Measurements from ENCODE around the gene APOB. TPM values are rescaled to one million over a fixed set of nuclear protein-coding genes. Genes with fewer than 3 reads are reported as not detected.

APOB gene
- total and polyA plus RNA-seq, 3 experiments from 2014 or later, result not detected

GRCh38 chr2:20965221-20965620, 78.7 kb downstream of the APOB start:
- H3K27ac ChIP-seq (ENCODE audit: low read depth, low read length), result no peak overlapping the region
- H3K27me3 ChIP-seq (ENCODE audit: insufficient read depth, low read length, poor library complexity, severe bottlenecking), result no peaks in the 10 kb centered on the region
- no peak overlapping the region for H3K27ac Mint-ChIP-seq
- H3K36me3 ChIP-seq (ENCODE audit: insufficient read depth, low read length), result no peaks in the 10 kb centered on the region
- H3K4me3 ChIP-seq (ENCODE audit: low read length), result no peak overlapping the region
- no peaks in the 10 kb centered on the region for H3K4me1 ChIP-seq (ENCODE audit: insufficient read depth, low read length)
- CTCF ChIA-PET, result interaction anchor here (6.3 kb wide), 1 partner anchor 304 kb away, joined by 105 read pairs; no protein-coding TSS in a partner anchor
- no peak overlapping the region for H3K4me3 Mint-ChIP-seq
- no peaks in the 10 kb centered on the region for H3K4me1 Mint-ChIP-seq
- no peaks in the 10 kb centered on the region for H3K36me3 Mint-ChIP-seq
- H3K9me3 Mint-ChIP-seq, result peaks cover 0 to 2% (median 0%) of the 10 kb centered on the region in 5 donors
- H3K9me3 ChIP-seq (ENCODE audit: low read length), result no peaks in the 10 kb centered on the region
- no peak for DNase-seq
- POLR2A ChIA-PET, result no interaction called here
- H3K27me3 Mint-ChIP-seq, result peaks cover 7 to 45% of the 10 kb centered on the region in 2 donors

GRCh38 chr2:20963867-20964266, 80.0 kb downstream of the APOB start:
- ChIA-PET POLR2A (no interaction called here), CTCF (interaction anchor here (0.8 to 6.3 kb wide), 15 partner anchors 7 to 520 kb away, joined by 3 to 105 read pairs (median 4); partner anchors contain the start of gene HS1BP3)
- Histone ChIP-seq H3K4me3 (ENCODE audit: low read length) (no peak overlapping the region), H3K27ac (ENCODE audit: low read depth, low read length) (no peak overlapping the region), H3K4me1 (ENCODE audit: insufficient read depth, low read length) (no peaks in the 10 kb centered on the region), H3K9me3 (ENCODE audit: low read length) (no peaks in the 10 kb centered on the region), H3K27me3 (ENCODE audit: insufficient read depth, low read length, poor library complexity, severe bottlenecking) (no peaks in the 10 kb centered on the region), H3K36me3 (ENCODE audit: insufficient read depth, low read length) (no peaks in the 10 kb centered on the region)
- no peak overlapping the region for H3K4me3 Mint-ChIP-seq
- no peak for DNase-seq
- no peaks in the 10 kb centered on the region for H3K36me3 Mint-ChIP-seq
- peaks cover 0 to 2% (median 0%) of the 10 kb centered on the region in 5 donors for H3K9me3 Mint-ChIP-seq
- H3K4me1 Mint-ChIP-seq, result no peaks in the 10 kb centered on the region
- H3K27ac Mint-ChIP-seq, result no peak overlapping the region
- peaks cover 7 to 41% of the 10 kb centered on the region in 2 donors for H3K27me3 Mint-ChIP-seq

DNA sequence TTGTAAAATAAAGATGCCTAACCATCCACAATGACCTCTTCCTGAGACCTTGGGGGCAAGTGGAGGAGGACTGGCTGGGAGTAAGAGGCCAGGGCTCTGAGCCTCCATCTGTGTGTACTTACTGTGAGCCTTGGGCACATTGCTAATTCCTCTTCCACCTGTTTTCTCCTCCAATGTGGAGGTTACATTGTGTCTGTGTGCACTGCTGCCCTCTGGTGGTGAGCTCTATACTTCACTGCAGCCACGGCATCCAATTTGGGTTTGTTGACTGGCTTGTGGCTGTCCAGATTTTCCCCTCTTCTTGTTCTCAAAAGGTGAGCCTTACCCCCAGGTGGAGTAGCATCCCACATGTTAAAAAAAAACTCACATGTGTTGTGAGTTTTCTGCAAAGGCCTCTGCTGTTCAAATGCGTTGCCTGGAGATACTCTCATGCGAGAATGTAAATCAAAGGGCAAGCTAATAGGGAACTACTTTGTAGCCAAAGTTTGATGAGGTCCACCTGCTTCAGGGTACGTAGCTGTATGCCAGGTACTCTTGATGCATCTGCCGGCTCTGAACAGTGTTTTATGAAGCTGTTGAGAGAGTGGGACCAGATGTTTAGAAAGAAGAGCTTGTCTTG, 80.8 kb downstream of the APOB start:
- H3K4me3 ChIP-seq (ENCODE audit: low read length), result no peak overlapping the region
- H3K27me3 ChIP-seq (ENCODE audit: insufficient read depth, low read length, poor library complexity, severe bottlenecking), result no peaks in the 10 kb centered on the region
- H3K36me3 ChIP-seq (ENCODE audit: insufficient read depth, low read length), result no peaks in the 10 kb centered on the region
- H3K4me1 ChIP-seq (ENCODE audit: insufficient read depth, low read length), result no peaks in the 10 kb centered on the region
- H3K4me1 Mint-ChIP-seq, result no peaks in the 10 kb centered on the region
- POLR2A ChIA-PET, result no interaction called here
- H3K27ac Mint-ChIP-seq, result no peak overlapping the region
- H3K9me3 ChIP-seq (ENCODE audit: low read length), result no peaks in the 10 kb centered on the region
- peaks cover 7 to 43% of the 10 kb centered on the region in 2 donors for H3K27me3 Mint-ChIP-seq
- peaks cover 0 to 2% (median 0%) of the 10 kb centered on the region in 5 donors for H3K9me3 Mint-ChIP-seq
- H3K4me3 Mint-ChIP-seq, result no peak overlapping the region
- H3K27ac ChIP-seq (ENCODE audit: low read depth, low read length), result no peak overlapping the region
- CTCF ChIA-PET, result interaction anchor here (0.7 to 6.3 kb wide), 17 partner anchors 8 to 521 kb away, joined by 3 to 105 read pairs (median 4); partner anchors contain the start of gene HS1BP3
- DNase-seq, result peak; percentile 33 to 62 (median 45)
- no peaks in the 10 kb centered on the region for H3K36me3 Mint-ChIP-seq

GRCh38 chr2:20961858-20962257, 82.0 kb downstream of the APOB start:
- Histone ChIP-seq H3K27me3 (ENCODE audit: insufficient read depth, low read length, poor library complexity, severe bottlenecking) (no peaks in the 10 kb centered on the region), H3K36me3 (ENCODE audit: insufficient read depth, low read length) (no peaks in the 10 kb centered on the region), H3K9me3 (ENCODE audit: low read length) (no peaks in the 10 kb centered on the region), H3K4me1 (ENCODE audit: insufficient read depth, low read length) (no peaks in the 10 kb centered on the region), H3K4me3 (ENCODE audit: low read length) (no peak overlapping the region), H3K27ac (ENCODE audit: low read depth, low read length) (no peak overlapping the region)
- POLR2A ChIA-PET, result no interaction called here
- H3K4me3 Mint-ChIP-seq, result no peak overlapping the region
- peaks cover 7 to 36% of the 10 kb centered on the region in 2 donors for H3K27me3 Mint-ChIP-seq
- no peak overlapping the region for H3K27ac Mint-ChIP-seq
- CTCF ChIA-PET, result interaction anchor here (1.7 to 6.3 kb wide), 4 partner anchors 9 to 300 kb away, joined by 4 to 105 read pairs (median 10); no protein-coding TSS in a partner anchor
- no peaks in the 10 kb centered on the region for H3K4me1 Mint-ChIP-seq
- DNase-seq, result no peak
- H3K36me3 Mint-ChIP-seq, result no peaks in the 10 kb centered on the region
- peaks cover 0 to 2% (median 0%) of the 10 kb centered on the region in 5 donors for H3K9me3 Mint-ChIP-seq

GRCh38 chr2:20960003-20960402, 83.9 kb downstream of the APOB start:
- no peaks in the 10 kb centered on the region for H3K4me1 Mint-ChIP-seq
- no peak overlapping the region for H3K4me3 Mint-ChIP-seq
- no peak for DNase-seq
- H3K9me3 Mint-ChIP-seq, result peaks cover 0 to 2% (median 0%) of the 10 kb centered on the region in 5 donors
- ChIA-PET CTCF (interaction anchor here (1.3 to 6.3 kb wide), 3 partner anchors 178 to 298 kb away, joined by 3 to 105 read pairs (median 8); no protein-coding TSS in a partner anchor), POLR2A (no interaction called here)
- H3K27me3 Mint-ChIP-seq, result peaks cover 7 to 21% of the 10 kb centered on the region in 2 donors
- Histone ChIP-seq H3K4me3 (ENCODE audit: low read length) (no peak overlapping the region), H3K27me3 (ENCODE audit: insufficient read depth, low read length, poor library complexity, severe bottlenecking) (no peaks in the 10 kb centered on the region), H3K9me3 (ENCODE audit: low read length) (no peaks in the 10 kb centered on the region), H3K4me1 (ENCODE audit: insufficient read depth, low read length) (no peaks in the 10 kb centered on the region), H3K36me3 (ENCODE audit: insufficient read depth, low read length) (no peaks in the 10 kb centered on the region), H3K27ac (ENCODE audit: low read depth, low read length) (no peak overlapping the region)
- H3K27ac Mint-ChIP-seq, result no peak overlapping the region
- H3K36me3 Mint-ChIP-seq, result no peaks in the 10 kb centered on the region

- Histone ChIP-seq H3K27ac (ENCODE audit: low read depth, low read length) (no peak overlapping the region), H3K36me3 (ENCODE audit: insufficient read depth, low read length) (no peaks in the 10 kb centered on the region), H3K9me3 (ENCODE audit: low read length) (no peaks in the 10 kb centered on the region), H3K27me3 (ENCODE audit: insufficient read depth, low read length, poor library complexity, severe bottlenecking) (no peaks in the 10 kb centered on the region), H3K4me3 (ENCODE audit: low read length) (no peak overlapping the region), H3K4me1 (ENCODE audit: insufficient read depth, low read length) (no peaks in the 10 kb centered on the region)
- Mint-ChIP-seq H3K9me3 (peaks cover 0 to 2% (median 0%) of the 10 kb centered on the region in 5 donors), H3K4me3 (no peak overlapping the region), H3K27me3 (peaks cover 7 to 21% of the 10 kb centered on the region in 2 donors), H3K27ac (no peak overlapping the region), H3K4me1 (no peaks in the 10 kb centered on the region), H3K36me3 (no peaks in the 10 kb centered on the region)
- no peak for DNase-seq
- ChIA-PET POLR2A (no interaction called here), CTCF (interaction anchor here (1.7 kb wide), 1 partner anchor 297 kb away, joined by 8 read pairs; no protein-coding TSS in a partner anchor)
Observed at GRCh38 chr2:20959252-20959651, 84.6 kb downstream of the APOB start.

GRCh38 chr2:20957788-20958525, 85.9 kb downstream of the APOB start:
- Mint-ChIP-seq H3K36me3 (no peaks in the 10 kb centered on the region), H3K4me1 (no peaks in the 10 kb centered on the region), H3K9me3 (peaks cover 0 to 2% (median 0%) of the 10 kb centered on the region in 5 donors), H3K27ac (no peak overlapping the region), H3K27me3 (peaks cover 4 to 16% of the 10 kb centered on the region in 2 donors), H3K4me3 (no peak overlapping the region)
- DNase-seq, result no peak
- ChIA-PET POLR2A (no interaction called here), CTCF (interaction anchor here (1.5 kb wide), 1 partner anchor 297 kb away, joined by 5 read pairs; no protein-coding TSS in a partner anchor)
- Histone ChIP-seq H3K27ac (ENCODE audit: low read depth, low read length) (no peak overlapping the region), H3K9me3 (ENCODE audit: low read length) (no peaks in the 10 kb centered on the region), H3K27me3 (ENCODE audit: insufficient read depth, low read length, poor library complexity, severe bottlenecking) (no peaks in the 10 kb centered on the region), H3K36me3 (ENCODE audit: insufficient read depth, low read length) (no peaks in the 10 kb centered on the region), H3K4me1 (ENCODE audit: insufficient read depth, low read length) (no peaks in the 10 kb centered on the region), H3K4me3 (ENCODE audit: low read length) (no peak overlapping the region)

Data from CD8-positive, alpha-beta memory T cell (primary cell).